Thymus (tissue), 11 donors: Measurements from ENCODE around the gene GAGE10. TPM values are rescaled to one million over a fixed set of nuclear protein-coding genes. Genes with fewer than 3 reads are reported as not detected.
"Not testable (repeated sequence)": the region's sequence is repeated elsewhere in the genome, so short reads cannot be mapped to it uniquely, and the experiment has no call there.

ENCODE experiments used
- DNase-seq, 9 donors: peaks; one replicate each; pipeline ENCODE4 v3.0.0-alpha.2; 2013; ENCODE audit warnings: low spot score in 9 of 9, low read depth in 6 of 9, missing footprints in 1 of 9
- H3K27ac ChIP-seq, 2 donors: one replicate each; pipeline ENCODE4 v1.5.1; 2013; ENCODE audit warnings: control low read depth in 1 of 2, low read depth in 1 of 2, low read length in 1 of 2, mild to moderate bottlenecking in 1 of 2, moderate library complexity in 1 of 2
- H3K27me3 ChIP-seq, 2 donors: one replicate each; pipeline ENCODE4 v1.5.1; 2013; ENCODE audit warnings: low read length in 1 of 2; ENCODE audit not compliant: control insufficient read depth in 2 of 2, insufficient read depth in 1 of 2
- H3K36me3 ChIP-seq, 2 donors: one replicate each; pipeline ENCODE4 v1.5.1; 2013; ENCODE audit warnings: low read length in 1 of 2, mild to moderate bottlenecking in 1 of 2, moderate library complexity in 1 of 2; ENCODE audit not compliant: control insufficient read depth in 2 of 2, insufficient read depth in 2 of 2
- H3K4me1 ChIP-seq, 2 donors: one replicate each; pipeline ENCODE4 v1.5.1; 2013; ENCODE audit warnings: low read length in 2 of 2; ENCODE audit not compliant: control insufficient read depth in 2 of 2, insufficient read depth in 2 of 2
- H3K4me3 ChIP-seq, 2 donors: one replicate each; pipeline ENCODE4 v1.5.1; 2013; ENCODE audit warnings: low read length in 2 of 2, control low read depth in 1 of 2, mild to moderate bottlenecking in 1 of 2
- H3K9me3 ChIP-seq, 2 donors: one replicate each; pipeline ENCODE4 v1.5.1; 2013; ENCODE audit warnings: low read length in 1 of 2, mild to moderate bottlenecking in 1 of 2; ENCODE audit not compliant: control insufficient read depth in 2 of 2, insufficient read depth in 1 of 2
- WGBS: extraction: QIAGEN DNeasy Blood & Tissue Kit; methylation state at CpG from one replicate; pipeline ENCODE4 v1.1.7; 2013; 5-methylcytosine and 5-hydroxymethylcytosine counted together
- polyA plus RNA-seq: library from polyadenylated mRNA; stranded (reverse); fragments of 200-250 nt; gene quantifications from one replicate; pipeline ENCODE4 v1.2.3, GENCODE V29; 2013
- total RNA-seq: library from RNA; stranded (reverse); fragments of 120-200 nt; gene quantifications from one replicate; pipeline ENCODE4 v1.2.4, GENCODE V29; 2013
- donor health status: healthy.

GAGE10 gene
- total and polyA plus RNA-seq, 2 donors: not detected

GRCh38 chrX:49331841-49332240, 28.4 kb downstream of the GAGE10 start:
- H3K27ac ChIP-seq, H3K4me3 ChIP-seq, H3K27me3 ChIP-seq, H3K4me1 ChIP-seq, DNase-seq, H3K36me3 ChIP-seq, H3K9me3 ChIP-seq: not testable (repeated sequence)
- WGBS: no CpG with 5 or more reads among the region's 26 CpGs

GRCh38 chrX:49341449-49341848, 38.0 kb downstream of the GAGE10 start:
- not testable (repeated sequence) for DNase-seq
- 100% methylated on average over 8 of the region's 24 CpGs for WGBS

DNA sequence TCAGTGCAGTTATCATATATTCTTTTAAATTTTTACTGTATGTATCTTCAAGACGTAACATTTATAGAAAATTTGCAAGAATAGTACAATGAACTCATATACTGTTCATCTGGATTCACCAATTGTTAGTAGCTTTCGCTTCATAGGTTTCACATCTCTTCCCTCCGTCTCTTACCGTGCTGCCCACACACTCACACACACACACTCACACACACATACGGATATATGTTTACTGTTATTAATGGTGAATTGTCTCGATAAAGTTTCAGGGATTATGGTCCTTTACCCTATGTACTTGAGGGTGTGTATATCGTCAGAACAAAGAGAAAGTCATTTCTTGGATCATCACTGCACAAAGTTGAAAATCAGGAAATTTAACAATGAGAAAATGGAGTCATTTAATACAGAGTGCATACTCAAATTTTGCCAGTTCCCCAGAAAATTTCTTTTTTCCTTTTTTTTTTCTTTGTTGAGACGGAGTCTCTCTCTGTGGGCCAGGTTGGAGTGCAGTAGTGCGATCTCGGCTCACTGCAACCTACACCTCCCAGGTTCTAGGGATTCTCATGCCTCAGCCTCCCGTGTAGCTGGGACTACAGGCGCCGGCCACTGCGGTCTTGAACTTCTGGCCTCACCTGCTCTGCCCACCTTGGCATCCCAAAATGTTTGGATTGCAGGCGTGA, 41.2 kb downstream of the GAGE10 start:
- not testable (repeated sequence) for H3K27ac ChIP-seq, H3K27me3 ChIP-seq, H3K9me3 ChIP-seq, H3K4me3 ChIP-seq, H3K4me1 ChIP-seq, DNase-seq, H3K36me3 ChIP-seq
- 86% methylated on average over 11 of the region's 15 CpGs for WGBS

More at GRCh38 chrX:49341449-49341848, 38.0 kb downstream of the GAGE10 start:
- not testable (repeated sequence) for H3K9me3 ChIP-seq, H3K4me3 ChIP-seq, H3K36me3 ChIP-seq, H3K27me3 ChIP-seq, H3K27ac ChIP-seq, H3K4me1 ChIP-seq

- not testable (repeated sequence) for DNase-seq, H3K27me3 ChIP-seq, H3K9me3 ChIP-seq, H3K27ac ChIP-seq, H3K4me1 ChIP-seq, H3K4me3 ChIP-seq, H3K36me3 ChIP-seq
- 94% methylated on average over 6 of the region's 10 CpGs for WGBS
These were observed 42.0 kb downstream of the GAGE10 start for GRCh38 chrX:49345402-49345801.

GRCh38 chrX:49346150-49346549, 42.7 kb downstream of the GAGE10 start:
- H3K36me3 ChIP-seq, H3K27me3 ChIP-seq, H3K27ac ChIP-seq, H3K4me1 ChIP-seq, H3K9me3 ChIP-seq, H3K4me3 ChIP-seq: not testable (repeated sequence)
- DNase-seq: peak in 1 of 9 donors; percentile 23
- WGBS: 92% methylated on average over 7 of the region's 11 CpGs

Other genes with a start within 250 kb of the GAGE10 start
- gene CCDC120, start 244.6 kb upstream of the GAGE10 start, total RNA-seq: 0.71 TPM
- 4.4 TPM for gene CCDC120, start 244.6 kb upstream of the GAGE10 start, polyA plus RNA-seq
- 4.1 TPM for gene PRAF2, start 229.6 kb upstream of the GAGE10 start, total RNA-seq
- 24.6 TPM for gene PRAF2, start 229.6 kb upstream of the GAGE10 start, polyA plus RNA-seq
- gene WDR45, start 223.8 kb upstream of the GAGE10 start, total RNA-seq: 27.3 TPM
- gene WDR45, start 223.8 kb upstream of the GAGE10 start, polyA plus RNA-seq: 103 TPM
- gene GPKOW, start 179.9 kb upstream of the GAGE10 start, total RNA-seq: 24.7 TPM
- gene GPKOW, start 179.9 kb upstream of the GAGE10 start, polyA plus RNA-seq: 15.1 TPM
- gene MAGIX, start 140.9 kb upstream of the GAGE10 start, total RNA-seq: 1.3 TPM
- gene MAGIX, start 140.9 kb upstream of the GAGE10 start, polyA plus RNA-seq: 3.0 TPM
- 36.6 TPM for gene PLP2, start 131.7 kb upstream of the GAGE10 start, total RNA-seq
- gene PLP2, start 131.7 kb upstream of the GAGE10 start, polyA plus RNA-seq: 130 TPM
- 2.2 TPM for gene PRICKLE3, start 117.3 kb upstream of the GAGE10 start, total RNA-seq
- gene PRICKLE3, start 117.3 kb upstream of the GAGE10 start, polyA plus RNA-seq: 5.4 TPM
- 14.4 TPM for gene SYP, start 103.5 kb upstream of the GAGE10 start, total RNA-seq
- 3.6 TPM for gene SYP, start 103.5 kb upstream of the GAGE10 start, polyA plus RNA-seq
- gene CACNA1F, start 70.3 kb upstream of the GAGE10 start, total RNA-seq: 0.61 TPM
- 1.8 TPM for gene CACNA1F, start 70.3 kb upstream of the GAGE10 start, polyA plus RNA-seq
- 15.2 TPM for gene CCDC22, start 68.2 kb upstream of the GAGE10 start, total RNA-seq
- 20.9 TPM for gene CCDC22, start 68.2 kb upstream of the GAGE10 start, polyA plus RNA-seq
- 1.9 TPM for gene FOXP3, start 38.9 kb upstream of the GAGE10 start, total RNA-seq
- gene FOXP3, start 38.9 kb upstream of the GAGE10 start, polyA plus RNA-seq: 5.5 TPM
- 3.2 TPM for gene PPP1R3F, start 33.9 kb upstream of the GAGE10 start, total RNA-seq
- 4.6 TPM for gene PPP1R3F, start 33.9 kb upstream of the GAGE10 start, polyA plus RNA-seq
- not detected for gene GAGE12J, start 18.4 kb downstream of the GAGE10 start, total RNA-seq
- not detected for gene GAGE12J, start 18.4 kb downstream of the GAGE10 start, polyA plus RNA-seq
- gene GAGE13, start 27.9 kb downstream of the GAGE10 start, total RNA-seq: not detected
- gene GAGE13, start 27.9 kb downstream of the GAGE10 start, polyA plus RNA-seq: not detected
- gene GAGE12C, start 228.5 kb downstream of the GAGE10 start, total RNA-seq: not detected
- not detected for gene GAGE12C, start 228.5 kb downstream of the GAGE10 start, polyA plus RNA-seq
- gene GAGE12D, start 238.1 kb downstream of the GAGE10 start, total RNA-seq: not detected
- not detected for gene GAGE12D, start 238.1 kb downstream of the GAGE10 start, polyA plus RNA-seq
- gene GAGE12E, start 247.6 kb downstream of the GAGE10 start, total RNA-seq: not detected
- not detected for gene GAGE12E, start 247.6 kb downstream of the GAGE10 start, polyA plus RNA-seq